ENCODE data around the gene APOB. TPM values are rescaled to one million over a fixed set of nuclear protein-coding genes. Genes with fewer than 3 reads are reported as not detected.

Gene APOB
- total and polyA plus RNA-seq, 12 donors = 0.22 to 45.4 (median 8.4) TPM

- Histone ChIP-seq H3K27me3 (peaks cover 0 to 14% (median 0%) of the 10 kb centered on the region in 7 donors), H3K36me3 (no peaks in the 10 kb centered on the region), H3K4me1 (no peaks in the 10 kb centered on the region), H3K9me3 (no peaks in the 10 kb centered on the region), H3K27ac (no peak overlapping the region), H3K4me3 (no peak overlapping the region)
- no peak for TF ChIP-seq CTCF (IDR thresholded peaks at IDR 0.05)
- 53 to 58% methylated on average over 2 of the region's 2 CpGs for WGBS, 2 donors
- DNase-seq (no peak), ATAC-seq (no peak)
- intact Hi-C loops (cut with DNase I) = no loop called here
Observed at GRCh38 chr2:21069746-21070340, 26.0 kb upstream of the APOB start.

- no peak for TF ChIP-seq CTCF (IDR thresholded peaks at IDR 0.05)
- H3K4me3 ChIP-seq = no peak overlapping the region
- no peaks in the 10 kb centered on the region for H3K36me3 ChIP-seq
- H3K4me1 ChIP-seq = no peaks in the 10 kb centered on the region
- no peaks in the 10 kb centered on the region for H3K9me3 ChIP-seq
- WGBS, 2 donors = 62 to 66% methylated on average over 2 of the region's 2 CpGs
- ATAC-seq (no peak), DNase-seq (no peak)
- H3K27ac ChIP-seq = no peak overlapping the region
- H3K27me3 ChIP-seq = peaks cover 0 to 24% (median 0%) of the 10 kb centered on the region in 7 donors
- intact Hi-C loops (cut with DNase I) = no loop called here
Observed at GRCh38 chr2:21067859-21068537, 24.1 kb upstream of the APOB start.

- 51% methylated on average over 5 of the region's 5 CpGs for WGBS, 2 donors
- H3K36me3 ChIP-seq = no peaks in the 10 kb centered on the region
- no peak overlapping the region for H3K4me3 ChIP-seq
- no peaks in the 10 kb centered on the region for H3K4me1 ChIP-seq
- H3K27ac ChIP-seq = no peak overlapping the region
- DNase-seq = no peak
- no peak for TF ChIP-seq CTCF (IDR thresholded peaks at IDR 0.05)
- no peak for ATAC-seq
- peaks cover 0 to 25% (median 0%) of the 10 kb centered on the region in 7 donors for H3K27me3 ChIP-seq
- intact Hi-C loops (cut with DNase I) = no loop called here
- no peaks in the 10 kb centered on the region for H3K9me3 ChIP-seq
Observed at GRCh38 chr2:21067125-21067524, 23.3 kb upstream of the APOB start.

- 89 to 93% methylated on average over 3 of the region's 3 CpGs for WGBS, 2 donors
- TF ChIP-seq CTCF (IDR thresholded peaks at IDR 0.05) = no peak
- DNase-seq (no peak), ATAC-seq (no peak)
- H3K9me3 ChIP-seq = no peaks in the 10 kb centered on the region
- no peak overlapping the region for H3K27ac ChIP-seq
- no peaks in the 10 kb centered on the region for H3K36me3 ChIP-seq
- no peak overlapping the region for H3K4me3 ChIP-seq
- H3K4me1 ChIP-seq = no peaks in the 10 kb centered on the region
- peaks cover 0 to 21% (median 4%) of the 10 kb centered on the region in 7 donors for H3K27me3 ChIP-seq
- intact Hi-C loops (cut with DNase I) = loop anchor here in 1 of 10 donors (5.0 kb wide), 1 partner anchor 1872 kb away; no protein-coding TSS in a partner anchor
Observed at GRCh38 chr2:21059885-21060610, 16.2 kb upstream of the APOB start.
